Keratinocyte (primary cell): ENCODE measurements around the gene FAM3C. TPM values are rescaled to one million over a fixed set of nuclear protein-coding genes. Genes with fewer than 3 reads are reported as not detected.

Experiments used
- DNase-seq: peaks from one replicate; pipeline ENCODE4 v3.0.0-alpha.2; 2011; ENCODE audit warnings: low read depth, missing footprints, low spot score
- FAIRE-seq: peaks from 2 replicates; lab custom pipeline; 2011; peaks lifted over from hg19 to GRCh38; lab: Jason Lieb, UNC
- H2AFZ ChIP-seq: 2 replicates; pipeline ENCODE4 v1.6.0; 2012; ENCODE audit warnings: low read length, control low read depth, inconsistent platforms; ENCODE audit not compliant: control insufficient read depth
- H3K27ac ChIP-seq: 2 replicates; pipeline ENCODE4 v1.5.1; 2011; ENCODE audit warnings: low read length; ENCODE audit not compliant: control insufficient read depth, insufficient read depth
- H3K27me3 ChIP-seq: 3 replicates; pipeline ENCODE4 v1.6.0; 2011; ENCODE audit warnings: low read length; ENCODE audit not compliant: control insufficient read depth, insufficient read depth; ENCODE audit errors: extremely low read depth
- H3K36me3 ChIP-seq, 2 experiments: 2 replicates in 1 of 2; 3 replicates in 1 of 2; pipeline ENCODE4 v1.5.1; 2011; ENCODE audit warnings: low read length in 2 of 2, mild to moderate bottlenecking in 1 of 2; ENCODE audit not compliant: control insufficient read depth in 2 of 2, insufficient read depth in 2 of 2; ENCODE audit errors: extremely low read depth in 1 of 2
- H3K4me1 ChIP-seq: 3 replicates; pipeline ENCODE4 v1.5.1; 2011; ENCODE audit warnings: low read length; ENCODE audit not compliant: control insufficient read depth, insufficient read depth; ENCODE audit errors: extremely low read depth
- H3K4me2 ChIP-seq: 3 replicates; pipeline ENCODE4 v1.6.0; 2011; ENCODE audit warnings: low read depth, low read length; ENCODE audit not compliant: control insufficient read depth, insufficient read depth; ENCODE audit errors: extremely low read depth
- H3K4me3 ChIP-seq, 3 experiments: fragments of 200-600 bp in 1 of 3; sonication (generic) in 1 of 3; 2 replicates in 2 of 3; 3 replicates in 1 of 3; pipeline ENCODE4 v1.5.1; 2011 to 2016; ENCODE audit warnings: low read length in 3 of 3, mild to moderate bottlenecking in 3 of 3, control low read depth in 2 of 3, inconsistent platforms in 1 of 3, low read depth in 1 of 3, mixed read lengths in 1 of 3, mixed run types in 1 of 3, moderate library complexity in 1 of 3; ENCODE audit not compliant: control insufficient read depth in 2 of 3, insufficient read depth in 2 of 3; ENCODE audit errors: extremely low read depth in 1 of 3
- H3K79me2 ChIP-seq: 2 replicates; pipeline ENCODE4 v1.6.0; 2012; ENCODE audit warnings: low read length; ENCODE audit not compliant: control insufficient read depth, insufficient read depth
- H3K9ac ChIP-seq: 3 replicates; pipeline ENCODE4 v1.6.0; 2011; ENCODE audit warnings: low read length; ENCODE audit not compliant: control insufficient read depth, insufficient read depth; ENCODE audit errors: extremely low read depth
- H3K9me1 ChIP-seq: 3 replicates; pipeline ENCODE4 v1.6.0; 2011; ENCODE audit warnings: low read length; ENCODE audit not compliant: control insufficient read depth, insufficient read depth; ENCODE audit errors: extremely low read depth
- H3K9me3 ChIP-seq: 2 replicates; pipeline ENCODE4 v1.5.1; 2012; ENCODE audit warnings: low read depth, low read length; ENCODE audit not compliant: control insufficient read depth
- H4K20me1 ChIP-seq: 3 replicates; pipeline ENCODE4 v1.6.0; 2011; ENCODE audit warnings: low read length; ENCODE audit not compliant: control insufficient read depth, insufficient read depth; ENCODE audit errors: extremely low read depth
- EZH2 ChIP-seq: IDR thresholded peaks from one replicate; pipeline ENCODE4 v1.6.1; 2012; ENCODE audit warnings: inconsistent platforms, mild to moderate bottlenecking, low read length, moderate library complexity
- dilution Hi-C: fragments of 300-500 bp; cut with MboI; formaldehyde crosslinking; loops from one replicate; pipeline ENCODE4 v1.7.0; 2020; ENCODE audit warnings: low sequenced_read_pairs; ENCODE audit not compliant: extremely low pct_ligation_motif_present
- polyA plus RNA-seq, 5 experiments: library from polyadenylated mRNA; depleted of rRNA in 3 of 5; stranded (reverse) in 3 of 5; stranded (forward) in 1 of 5; unstranded in 1 of 5; fragments of >200 nt; gene quantifications; 1 replicate in 1 of 5; 2 replicates in 3 of 5; 3 replicates in 1 of 5; pipeline versions ENCODE4 v1.2.1 to v1.2.3, GENCODE V29; 2011 to 2012; ENCODE audit warnings: missing spikeins in 2 of 5, low read depth in 1 of 5, low replicate concordance in 1 of 5
- TF ChIP-seq, protein P1 (sequence below), 3 experiments: IDR thresholded peaks in 1 of 3; conservative IDR thresholded peaks in 1 of 3; optimal IDR thresholded peaks in 1 of 3; 2 replicates in 2 of 3; 3 replicates in 1 of 3; pipeline versions ENCODE3 to v1.5.1; 2011; ENCODE audit warnings: low read length in 3 of 3, mild to moderate bottlenecking in 3 of 3, moderate library complexity in 2 of 3, control low read depth in 1 of 3, inconsistent platforms in 1 of 3; ENCODE audit not compliant: insufficient read depth in 2 of 3; ENCODE audit errors: extremely low read depth in 1 of 3

The FAM3C gene
- polyA plus RNA-seq, 1 donor (not counting 4 experiments of a cell fraction or from before 2014, with no cell fraction given) = 93.5 TPM

DNA sequence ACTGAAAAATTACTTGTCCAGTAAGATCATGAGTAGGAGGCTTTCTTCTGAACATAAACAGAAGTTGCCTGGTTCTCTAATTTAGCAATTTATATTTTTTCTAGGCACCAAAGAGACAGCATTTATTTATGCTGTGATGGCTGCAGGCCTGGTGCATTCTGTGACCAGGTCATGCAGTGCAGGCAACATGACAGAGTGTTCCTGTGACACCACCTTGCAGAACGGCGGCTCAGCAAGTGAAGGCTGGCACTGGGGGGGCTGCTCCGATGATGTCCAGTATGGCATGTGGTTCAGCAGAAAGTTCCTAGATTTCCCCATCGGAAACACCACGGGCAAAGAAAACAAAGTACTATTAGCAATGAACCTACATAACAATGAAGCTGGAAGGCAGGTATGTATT lies 64.5 kb downstream of the FAM3C start:
- Histone ChIP-seq H3K36me3 (no peaks in the 10 kb centered on the region), H2AFZ (no peak overlapping the region), H4K20me1 (peaks cover 4% of the 10 kb centered on the region), H3K4me2 (no peak overlapping the region), H3K4me3 (no peak overlapping the region), H3K4me1 (peaks cover 14% of the 10 kb centered on the region), H3K27ac (no peak overlapping the region), H3K27me3 (peaks cover 32% of the 10 kb centered on the region), H3K79me2 (no peaks in the 10 kb centered on the region), H3K9ac (no peak overlapping the region), H3K9me3 (no peaks in the 10 kb centered on the region), H3K9me1 (no peaks in the 10 kb centered on the region)
- TF ChIP-seq EZH2 = peak; percentile 13
- TF ChIP-seq, protein P1, sequence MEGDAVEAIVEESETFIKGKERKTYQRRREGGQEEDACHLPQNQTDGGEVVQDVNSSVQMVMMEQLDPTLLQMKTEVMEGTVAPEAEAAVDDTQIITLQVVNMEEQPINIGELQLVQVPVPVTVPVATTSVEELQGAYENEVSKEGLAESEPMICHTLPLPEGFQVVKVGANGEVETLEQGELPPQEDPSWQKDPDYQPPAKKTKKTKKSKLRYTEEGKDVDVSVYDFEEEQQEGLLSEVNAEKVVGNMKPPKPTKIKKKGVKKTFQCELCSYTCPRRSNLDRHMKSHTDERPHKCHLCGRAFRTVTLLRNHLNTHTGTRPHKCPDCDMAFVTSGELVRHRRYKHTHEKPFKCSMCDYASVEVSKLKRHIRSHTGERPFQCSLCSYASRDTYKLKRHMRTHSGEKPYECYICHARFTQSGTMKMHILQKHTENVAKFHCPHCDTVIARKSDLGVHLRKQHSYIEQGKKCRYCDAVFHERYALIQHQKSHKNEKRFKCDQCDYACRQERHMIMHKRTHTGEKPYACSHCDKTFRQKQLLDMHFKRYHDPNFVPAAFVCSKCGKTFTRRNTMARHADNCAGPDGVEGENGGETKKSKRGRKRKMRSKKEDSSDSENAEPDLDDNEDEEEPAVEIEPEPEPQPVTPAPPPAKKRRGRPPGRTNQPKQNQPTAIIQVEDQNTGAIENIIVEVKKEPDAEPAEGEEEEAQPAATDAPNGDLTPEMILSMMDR (optimal IDR thresholded peaks at IDR 0.05 in 1 of 3, IDR thresholded peaks at IDR 0.05 in 1 of 3, conservative IDR thresholded peaks at IDR 0.05 in 1 of 3; ENCODE audit: extremely low read depth in 1 of 3, insufficient read depth in 2 of 3, low read length in 3 of 3) = no peak
- DNase-seq = no peak
- FAIRE-seq = no peak
- dilution Hi-C loops = no loop called here

DNA sequence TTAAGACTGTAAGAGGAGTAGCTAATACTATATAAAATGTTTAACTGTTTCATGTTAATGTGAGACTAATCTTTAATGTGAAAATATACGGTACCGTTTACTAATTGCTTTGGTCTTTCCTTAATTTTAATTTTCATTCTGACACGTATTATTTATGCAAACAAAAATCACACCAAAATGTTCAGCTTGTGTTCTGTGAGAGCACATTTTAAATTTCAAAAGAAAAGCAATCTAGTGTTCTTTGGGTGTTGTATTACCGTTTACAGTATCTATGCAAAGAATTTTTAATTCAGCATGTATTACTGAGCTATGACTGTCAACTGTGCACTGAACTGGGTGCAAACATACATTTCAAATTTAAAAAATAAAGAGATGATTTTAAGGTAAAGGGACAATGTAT lies 65.1 kb downstream of the FAM3C start:
- TF ChIP-seq, protein P1 (optimal IDR thresholded peaks at IDR 0.05 in 1 of 3, IDR thresholded peaks at IDR 0.05 in 1 of 3, conservative IDR thresholded peaks at IDR 0.05 in 1 of 3; ENCODE audit: extremely low read depth in 1 of 3, insufficient read depth in 2 of 3, low read length in 3 of 3) = no peak
- no peak for TF ChIP-seq EZH2
- Histone ChIP-seq H3K9me3 (no peaks in the 10 kb centered on the region), H3K79me2 (no peaks in the 10 kb centered on the region), H3K9me1 (no peaks in the 10 kb centered on the region), H3K9ac (no peak overlapping the region), H3K4me3 (no peak overlapping the region), H3K36me3 (no peaks in the 10 kb centered on the region), H2AFZ (no peak overlapping the region), H3K4me1 (peaks cover 14% of the 10 kb centered on the region), H3K27ac (no peak overlapping the region), H3K27me3 (peaks cover 32% of the 10 kb centered on the region), H3K4me2 (no peak overlapping the region), H4K20me1 (peaks cover 4% of the 10 kb centered on the region)
- dilution Hi-C loops = no loop called here
- DNase-seq (no peak), FAIRE-seq (no peak)
